HG03280 (cell line): Measurements from ENCODE around the gene TRIO.

Source experiments
- ATAC-seq: cut with Tn5 transposase; IDR thresholded peaks from one replicate; pipeline ENCODE4 v1.9.1; 2021; ENCODE audit warnings: mild to moderate bottlenecking, moderate library complexity; ENCODE audit not compliant: unreplicated experiment

The TRIO gene

GRCh38 chr5:14465776-14466175, 322.6 kb downstream of the TRIO start:
- no peak for ATAC-seq

GRCh38 chr5:14467251-14467650, 324.1 kb downstream of the TRIO start:
- ATAC-seq, result no peak

GRCh38 chr5:14467886-14468285, 324.7 kb downstream of the TRIO start:
- ATAC-seq, result no peak

- ATAC-seq, result no peak
Observed at GRCh38 chr5:14469551-14470377, 326.6 kb downstream of the TRIO start.

GRCh38 chr5:14471507-14471906, 328.4 kb downstream of the TRIO start:
- no peak for ATAC-seq

GRCh38 chr5:14472986-14473567, 329.9 kb downstream of the TRIO start:
- ATAC-seq, result no peak

GRCh38 chr5:14475045-14475444, 331.9 kb downstream of the TRIO start:
- ATAC-seq, result no peak

GRCh38 chr5:14476786-14477435, 333.8 kb downstream of the TRIO start:
- ATAC-seq, result no peak

- no peak for ATAC-seq
Observed at GRCh38 chr5:14479143-14479696, 336.1 kb downstream of the TRIO start.

- ATAC-seq, result no peak
Observed at GRCh38 chr5:14481349-14481748, 338.2 kb downstream of the TRIO start.

- no peak for ATAC-seq
Observed at GRCh38 chr5:14482085-14482484, 338.9 kb downstream of the TRIO start.

- ATAC-seq, result no peak
Observed at GRCh38 chr5:14483504-14484157, 340.5 kb downstream of the TRIO start.

- no peak for ATAC-seq
Observed at GRCh38 chr5:14486486-14486885, 343.3 kb downstream of the TRIO start.

- ATAC-seq, result no peak
Observed at GRCh38 chr5:14486996-14487896, 344.1 kb downstream of the TRIO start.

- ATAC-seq, result no peak
Observed at GRCh38 chr5:14487897-14488570, 344.9 kb downstream of the TRIO start.

GRCh38 chr5:14488709-14489108, 345.6 kb downstream of the TRIO start:
- ATAC-seq, result no peak

- ATAC-seq, result no peak
Observed at GRCh38 chr5:14489643-14490042, 346.5 kb downstream of the TRIO start.

GRCh38 chr5:14490309-14490711, 347.2 kb downstream of the TRIO start:
- ATAC-seq, result no peak

GRCh38 chr5:14491015-14491915, 348.1 kb downstream of the TRIO start:
- ATAC-seq, result no peak
